NCI-H2227 (cell line): ENCODE measurements around the gene SH2D2A.

Experiments
- DNase-seq: peaks from one replicate; lab custom pipeline; 2025; ENCODE audit not compliant: unreplicated experiment; lab: John Stamatoyannopoulos, UW

SH2D2A gene

DNA sequence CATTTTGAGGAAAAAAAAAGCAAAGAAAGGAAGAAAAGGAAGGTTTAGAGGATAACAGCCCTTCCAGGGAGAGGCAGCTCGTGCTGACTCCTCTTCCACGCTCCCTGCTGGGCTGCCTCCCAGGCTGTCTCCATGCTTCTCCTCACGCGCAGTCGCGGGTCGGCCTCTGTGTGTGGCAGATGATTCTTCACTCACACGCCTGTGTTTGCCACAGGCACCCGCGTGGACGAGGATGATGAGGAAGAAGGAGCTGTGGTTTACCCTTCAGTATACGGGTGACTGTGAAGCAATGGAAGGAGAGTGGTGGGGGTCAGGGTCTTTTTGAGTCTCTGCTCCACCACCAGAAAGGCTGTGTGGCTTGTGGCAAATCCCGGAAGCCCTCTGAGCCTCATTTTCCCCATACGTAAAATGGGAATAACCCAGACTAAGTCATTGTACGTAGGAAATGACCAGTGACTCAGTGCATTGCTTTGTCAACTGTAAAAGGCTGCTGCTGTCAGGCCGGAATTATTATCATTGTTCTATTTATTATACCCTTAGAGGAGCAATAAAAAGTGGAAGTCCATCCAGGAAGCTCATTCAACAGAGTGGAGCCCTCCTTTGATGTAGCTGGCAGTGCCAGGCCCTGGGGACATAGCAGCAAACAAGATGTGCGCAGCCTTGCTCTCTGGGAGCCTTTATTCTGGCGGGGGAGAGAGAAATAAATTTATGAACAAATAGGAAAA lies 11.9 kb upstream of the SH2D2A start:
- DNase-seq, result no peak

DNA sequence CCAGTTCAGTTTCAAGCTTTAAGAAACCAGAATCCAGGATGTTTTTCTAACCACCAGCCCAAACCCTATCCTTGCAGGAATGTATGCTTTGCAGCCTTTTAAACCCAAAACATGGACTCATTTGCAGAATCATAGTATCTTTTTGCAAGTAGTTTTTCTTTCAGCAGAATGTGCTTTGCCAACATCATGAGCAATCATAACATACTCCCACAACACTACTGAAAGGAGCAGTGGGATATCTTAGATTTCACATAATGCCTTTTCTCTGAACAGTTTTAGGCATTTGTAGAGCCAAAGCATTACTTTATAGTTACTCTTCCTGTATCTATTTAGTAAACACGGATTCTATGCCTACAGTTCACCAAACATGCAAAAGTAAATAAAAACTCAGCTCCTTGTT lies 10.0 kb upstream of the SH2D2A start:
- no peak for DNase-seq

GRCh38 chr1:156823210-156823790 lies 6.7 kb upstream of the SH2D2A start:
- no peak for DNase-seq

GRCh38 chr1:156822680-156823079 lies 6.0 kb upstream of the SH2D2A start:
- no peak for DNase-seq

DNA sequence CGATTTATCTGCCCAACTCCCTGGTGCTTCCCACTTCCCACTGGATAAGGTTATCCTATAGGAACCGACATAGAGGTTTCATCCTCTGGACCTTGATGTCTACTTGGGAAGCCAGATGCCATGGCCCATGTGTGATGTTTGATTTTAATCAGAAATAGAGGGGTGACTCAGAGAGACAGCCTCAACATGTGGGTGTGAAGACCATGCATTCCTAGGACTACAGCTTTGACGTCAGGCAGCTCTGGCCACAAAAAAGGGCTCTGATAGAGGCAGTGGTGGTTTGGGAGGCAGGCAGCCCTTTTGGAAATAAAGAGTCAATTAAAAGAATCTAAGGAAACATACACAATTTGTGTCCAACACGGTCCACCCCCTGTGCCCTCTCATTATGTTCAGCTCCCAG lies 5.2 kb upstream of the SH2D2A start:
- no peak for DNase-seq

DNA sequence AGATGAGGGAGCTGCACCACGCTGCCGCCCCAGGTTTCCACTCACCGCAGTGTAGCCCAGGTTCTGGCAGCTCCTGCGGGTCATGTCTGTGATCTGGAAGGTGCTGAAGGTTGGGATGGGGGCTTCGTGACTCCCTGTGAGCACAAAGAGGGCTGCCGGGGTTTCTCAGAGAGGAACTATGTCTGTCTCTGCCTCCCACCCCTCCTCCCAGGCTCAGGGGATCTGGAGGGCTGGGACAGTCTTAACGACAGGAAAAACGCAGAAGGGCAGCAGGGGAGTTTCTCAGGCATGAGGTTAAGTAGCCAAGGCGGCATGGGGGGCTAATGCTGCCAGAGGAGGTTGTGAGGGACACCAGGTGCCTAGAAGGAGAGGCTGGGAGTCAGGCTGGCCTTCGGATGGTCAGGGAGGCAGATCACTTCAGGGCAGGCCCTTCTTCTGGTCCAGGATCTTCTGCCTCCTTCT lies 656 bp downstream of the SH2D2A start:
- no peak for DNase-seq

- no peak for DNase-seq
Measured at GRCh38 chr1:156815307-156815826, 1.3 kb downstream of the SH2D2A start.

GRCh38 chr1:156814571-156815260 lies 1.9 kb downstream of the SH2D2A start:
- no peak for DNase-seq

GRCh38 chr1:156813750-156814570 lies 2.7 kb downstream of the SH2D2A start:
- DNase-seq, result peak; percentile 47

- no peak for DNase-seq
Measured at GRCh38 chr1:156813298-156813697, 3.4 kb downstream of the SH2D2A start.

DNA sequence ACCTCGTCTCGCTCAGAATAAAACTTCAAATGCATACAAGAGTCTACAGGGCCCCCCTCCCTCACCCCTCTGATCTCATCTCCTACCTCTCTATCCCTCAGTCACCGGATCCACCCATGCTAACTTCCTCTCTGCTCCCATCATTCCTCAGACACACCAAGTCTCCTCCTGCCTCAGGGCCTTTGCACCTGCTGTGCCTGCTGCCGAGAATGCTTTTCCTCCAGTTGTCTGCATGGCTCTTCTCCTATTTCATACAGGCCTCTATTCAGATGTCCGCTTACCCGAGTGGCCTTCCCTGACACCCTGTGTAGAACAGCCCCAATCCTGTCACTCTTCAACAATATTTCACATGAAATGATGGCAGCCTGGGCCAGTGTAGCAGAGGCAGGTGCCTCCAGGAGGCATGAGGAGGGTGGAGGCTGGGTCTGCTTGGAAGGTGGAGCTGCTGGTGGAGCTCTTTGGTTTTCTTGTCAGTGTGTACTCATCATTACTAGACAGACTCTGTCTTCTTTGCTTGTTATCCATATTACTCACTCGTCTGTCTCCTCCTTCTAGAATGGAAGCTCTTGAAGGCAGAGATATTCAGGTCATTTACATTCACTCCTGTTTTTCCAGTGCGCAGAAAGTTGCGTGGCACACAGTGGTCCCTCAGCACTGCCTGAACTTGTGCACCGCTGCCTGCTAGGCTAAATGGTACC lies 4.2 kb downstream of the SH2D2A start:
- DNase-seq, result no peak

- no peak for DNase-seq
Measured at GRCh38 chr1:156811168-156811567, 5.5 kb downstream of the SH2D2A start.

- DNase-seq, result no peak
Measured at GRCh38 chr1:156809711-156810366, 6.8 kb downstream of the SH2D2A start.

- DNase-seq, result no peak
Measured at GRCh38 chr1:156809281-156809680, 7.4 kb downstream of the SH2D2A start.

DNA sequence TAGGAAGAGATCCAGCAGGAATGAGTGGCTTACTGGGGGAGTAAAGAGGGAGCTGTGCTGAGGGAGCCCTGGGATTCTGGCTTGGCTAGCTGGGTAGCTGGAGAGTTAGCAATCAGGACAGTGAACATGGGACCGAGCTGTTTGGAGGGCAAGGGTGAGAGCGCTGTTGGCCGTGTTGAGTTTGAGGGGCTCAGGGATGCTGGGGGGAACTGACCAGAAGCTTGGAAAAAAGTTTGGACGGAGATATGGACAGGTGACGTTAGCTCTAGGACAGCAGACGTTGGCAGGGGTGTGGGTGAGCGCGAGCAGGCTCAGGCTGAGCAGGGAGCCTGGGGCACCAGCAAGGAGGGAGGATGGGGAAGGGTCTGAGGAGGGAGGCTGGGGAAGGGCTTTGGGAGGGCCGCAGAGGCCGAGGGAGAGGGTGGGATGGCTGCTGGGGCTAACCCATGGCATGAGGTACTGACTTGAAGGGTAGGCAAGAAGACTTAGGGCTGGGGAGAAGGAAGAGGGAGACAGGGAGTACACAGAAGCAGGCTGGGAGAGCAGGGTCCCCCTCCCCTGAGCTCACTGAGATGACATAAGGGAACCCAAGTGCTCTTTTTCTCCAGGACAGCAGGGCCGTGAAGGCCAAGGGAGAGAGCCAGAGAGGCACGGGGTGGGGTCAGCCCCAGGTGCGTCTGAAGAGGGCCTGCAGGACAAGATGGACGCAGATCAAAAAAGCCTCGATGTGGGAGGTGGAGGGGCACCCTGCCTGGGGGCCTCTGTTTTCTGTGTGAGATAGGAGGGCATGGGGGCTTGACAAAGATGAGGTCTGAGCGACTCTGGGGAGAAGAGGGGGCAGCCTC lies 8.2 kb downstream of the SH2D2A start:
- no peak for DNase-seq

DNA sequence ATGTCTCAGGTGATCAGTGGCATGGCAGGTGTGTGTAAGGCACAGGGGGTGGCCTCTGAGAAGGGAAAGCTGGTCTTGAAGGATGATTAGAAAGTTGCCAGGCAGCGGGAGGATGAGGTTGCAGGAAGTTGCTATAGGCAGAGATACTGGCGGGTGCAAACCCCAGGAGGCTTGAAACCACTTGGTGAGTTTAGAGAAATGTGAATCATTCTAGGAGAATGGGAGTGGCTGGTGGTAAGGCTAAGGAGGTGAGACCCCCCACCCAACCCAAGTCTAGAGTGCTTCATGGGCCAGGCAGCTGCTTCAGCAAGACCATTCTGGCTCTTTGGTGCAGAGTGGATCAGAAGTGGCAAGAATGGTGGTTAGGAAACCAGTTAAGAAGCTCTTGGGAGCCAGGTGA lies 9.0 kb downstream of the SH2D2A start:
- DNase-seq, result no peak

- no peak for DNase-seq
Measured at GRCh38 chr1:156806512-156807440, 9.9 kb downstream of the SH2D2A start.
